HG03432 (cell line): Measurements from ENCODE around the gene PFKFB4.

Experiments used
- ATAC-seq: cut with Tn5 transposase; IDR thresholded peaks from one replicate; pipeline ENCODE4 v1.9.1; 2021; ENCODE audit warnings: mild to moderate bottlenecking, moderate library complexity; ENCODE audit not compliant: unreplicated experiment

Gene PFKFB4

DNA sequence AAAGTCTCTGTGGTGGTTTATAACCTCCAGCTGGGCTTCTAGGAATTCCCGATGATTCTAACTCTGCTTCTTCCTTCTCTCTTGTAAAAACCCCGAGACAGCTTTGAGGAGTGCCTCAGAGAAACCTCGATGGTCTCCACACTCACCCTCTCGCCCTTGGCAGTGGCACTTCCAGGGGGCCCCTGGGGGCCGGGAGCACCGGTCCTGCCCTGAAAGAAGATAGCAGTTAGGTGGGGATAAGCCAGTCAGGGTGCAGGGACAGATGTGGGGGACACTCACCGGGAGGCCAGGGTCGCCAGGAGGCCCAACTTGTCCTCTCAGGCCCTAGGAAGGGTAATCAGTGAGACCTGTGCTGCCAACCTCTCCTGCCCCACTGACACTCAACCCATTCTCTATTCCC is 28.8 kb upstream of the PFKFB4 start:
- ATAC-seq, result no peak

DNA sequence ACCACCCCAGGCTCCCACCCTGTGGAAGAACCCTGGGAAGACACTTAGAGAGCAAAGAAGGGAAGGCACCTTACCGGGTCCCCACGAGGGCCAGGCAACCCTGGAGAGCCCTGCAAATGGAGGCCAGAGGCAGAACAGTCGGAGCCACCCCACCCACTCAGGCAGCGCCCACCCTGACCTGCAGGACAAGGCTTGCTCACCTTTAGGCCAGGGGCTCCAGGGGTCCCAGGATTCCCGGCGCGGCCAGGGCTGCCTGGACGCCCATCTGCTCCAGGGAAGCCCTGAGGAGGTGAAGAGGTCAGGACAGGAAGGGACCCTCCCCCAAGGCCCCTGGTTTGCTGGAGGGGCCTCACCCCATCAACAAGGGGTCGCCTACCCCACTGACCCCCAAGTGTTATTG is 28.2 kb upstream of the PFKFB4 start:
- ATAC-seq, result no peak

DNA sequence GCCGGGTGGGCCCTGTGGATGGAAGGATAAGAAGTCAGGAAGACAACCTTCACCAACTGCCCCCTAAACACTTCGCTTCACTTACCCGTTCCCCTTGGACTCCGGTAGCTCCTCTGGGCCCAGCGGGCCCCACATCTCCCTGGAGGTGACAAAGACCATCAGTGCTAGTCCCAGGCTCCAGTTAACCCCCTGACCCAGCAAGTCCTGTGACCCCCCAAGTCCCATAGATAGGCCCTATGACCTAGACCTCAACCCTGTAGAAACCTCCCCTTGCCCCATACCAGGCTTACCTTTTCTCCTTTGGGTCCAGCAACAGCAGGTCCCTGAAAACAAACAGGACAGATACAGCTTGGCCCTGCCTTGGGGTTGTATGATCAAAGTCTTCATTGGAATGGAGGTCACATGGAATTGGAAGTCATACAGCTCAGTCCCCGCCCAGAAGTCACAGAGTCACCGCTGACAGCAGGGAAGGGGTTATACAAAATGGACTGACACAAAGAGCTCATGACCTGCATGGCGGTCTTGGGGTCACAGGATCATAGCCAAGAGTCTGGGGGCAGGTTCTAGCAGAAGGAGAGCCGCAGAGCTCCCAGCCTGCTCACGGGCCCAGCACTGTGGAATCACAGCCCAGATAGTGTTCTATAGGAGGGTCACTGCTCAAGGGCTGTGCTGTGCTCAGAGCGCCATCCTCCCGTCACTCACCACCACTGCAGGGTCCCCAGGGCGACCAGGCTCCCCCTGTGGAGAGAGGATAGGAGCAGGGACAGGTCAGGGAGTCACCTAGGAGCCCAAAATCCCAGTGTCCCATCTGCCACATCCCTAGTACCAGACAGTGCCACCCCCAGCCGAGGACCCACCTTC is 25.2 kb upstream of the PFKFB4 start:
- no peak for ATAC-seq

DNA sequence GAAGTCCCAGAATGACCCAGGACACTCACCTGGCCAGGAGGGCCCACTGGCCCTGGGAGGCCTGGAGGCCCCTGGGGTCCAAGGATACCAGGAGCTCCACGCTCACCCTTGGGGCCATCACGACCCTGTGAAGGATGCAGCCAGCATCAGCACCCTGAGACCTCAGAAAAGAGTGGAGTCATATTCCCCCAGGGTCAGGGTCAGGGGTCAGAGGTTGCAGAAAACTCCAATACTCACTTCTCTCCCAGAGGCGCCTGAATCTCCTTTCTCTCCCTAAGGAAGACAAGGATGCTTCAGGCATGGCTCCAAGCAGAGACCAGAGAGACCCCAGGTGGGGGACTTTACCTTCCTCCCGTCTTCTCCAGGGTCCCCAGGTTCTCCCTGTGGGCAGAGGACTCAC is 20.0 kb upstream of the PFKFB4 start:
- ATAC-seq, result no peak

DNA sequence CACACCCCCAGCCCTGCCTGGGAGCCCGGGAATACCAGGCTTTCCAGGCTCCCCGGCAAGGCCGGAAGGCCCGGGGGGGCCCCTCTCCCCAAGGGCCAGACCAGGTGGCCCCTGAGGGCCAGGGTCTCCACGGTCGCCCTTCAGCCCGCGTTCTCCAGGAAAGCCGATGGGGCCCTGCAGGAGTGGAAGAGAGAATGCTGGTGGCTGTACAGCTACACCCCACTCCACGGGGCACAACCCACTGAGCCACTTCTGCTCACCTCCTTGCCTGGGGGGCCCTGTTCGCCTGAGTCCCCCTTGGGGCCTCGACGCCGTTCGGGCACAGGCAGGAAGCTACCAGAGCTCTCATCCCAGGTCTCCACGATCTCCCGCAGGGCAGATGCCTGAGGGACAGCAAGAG is 18.8 kb upstream of the PFKFB4 start:
- ATAC-seq, result no peak

DNA sequence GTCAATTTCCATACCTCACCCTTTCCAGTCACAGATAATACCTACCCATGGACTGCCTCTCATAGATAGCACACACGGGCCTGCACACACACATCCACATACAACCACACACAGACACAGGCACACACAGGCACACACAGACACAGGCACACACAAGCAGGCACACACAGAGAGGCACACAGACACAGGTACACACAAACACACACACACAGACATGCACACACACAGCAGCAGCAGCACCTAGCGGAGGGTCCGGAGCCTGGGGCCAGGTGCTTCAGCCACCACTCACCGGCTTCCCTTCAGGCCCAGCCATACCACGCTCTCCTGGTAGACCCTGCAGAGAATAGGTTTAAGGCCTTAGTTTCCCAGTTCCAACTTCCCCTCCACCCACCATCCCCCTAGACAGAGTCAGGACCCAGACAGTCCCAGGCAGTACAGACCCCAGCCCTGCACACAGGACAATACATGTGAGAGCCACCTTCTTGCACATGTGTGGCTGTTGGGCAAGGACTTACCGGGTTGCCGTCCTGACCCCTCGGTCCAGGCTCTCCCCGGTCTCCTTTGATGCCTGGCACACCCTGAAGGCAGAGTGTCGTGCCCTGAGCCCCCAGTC is 17.5 kb upstream of the PFKFB4 start:
- ATAC-seq, result no peak

DNA sequence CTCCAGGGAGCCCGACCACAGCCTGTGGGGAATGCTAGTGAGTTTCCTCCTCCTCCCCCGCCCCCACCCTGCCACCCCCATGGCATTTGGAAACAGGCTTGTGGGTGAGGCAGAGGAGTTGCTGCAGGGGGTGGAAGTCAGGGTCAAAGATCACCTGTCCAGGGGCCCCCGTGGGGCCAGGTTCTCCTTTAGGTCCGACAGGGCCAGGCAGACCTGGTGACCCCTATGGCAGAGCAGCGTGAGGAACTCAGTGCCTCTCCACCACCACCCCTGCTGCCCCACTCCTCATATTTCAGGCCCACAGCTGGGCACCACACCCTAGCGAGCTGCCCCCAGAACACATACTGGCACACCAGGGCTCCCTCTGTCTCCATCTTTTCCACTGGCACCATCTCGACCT is 15.9 kb upstream of the PFKFB4 start:
- ATAC-seq, result no peak

DNA sequence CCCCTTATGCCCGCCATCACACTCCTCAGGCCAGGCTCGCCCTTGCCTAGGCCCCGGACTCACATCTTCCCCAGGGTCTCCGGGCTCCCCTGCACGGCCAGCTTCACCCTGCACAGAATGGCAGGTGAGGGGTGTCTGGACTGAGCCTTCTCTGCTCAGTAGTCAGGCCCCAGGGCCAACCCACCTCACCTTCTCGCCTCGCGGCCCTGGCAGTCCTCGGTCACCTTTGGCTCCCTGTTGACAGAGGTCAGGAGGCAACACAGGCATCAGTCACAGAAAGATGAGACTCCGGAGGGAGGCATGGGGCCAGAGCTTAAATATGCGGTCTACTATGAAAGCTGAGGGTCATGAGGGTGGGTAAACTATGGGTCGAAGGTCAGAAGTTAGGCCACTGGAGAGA is 15.3 kb upstream of the PFKFB4 start:
- ATAC-seq, result no peak

DNA sequence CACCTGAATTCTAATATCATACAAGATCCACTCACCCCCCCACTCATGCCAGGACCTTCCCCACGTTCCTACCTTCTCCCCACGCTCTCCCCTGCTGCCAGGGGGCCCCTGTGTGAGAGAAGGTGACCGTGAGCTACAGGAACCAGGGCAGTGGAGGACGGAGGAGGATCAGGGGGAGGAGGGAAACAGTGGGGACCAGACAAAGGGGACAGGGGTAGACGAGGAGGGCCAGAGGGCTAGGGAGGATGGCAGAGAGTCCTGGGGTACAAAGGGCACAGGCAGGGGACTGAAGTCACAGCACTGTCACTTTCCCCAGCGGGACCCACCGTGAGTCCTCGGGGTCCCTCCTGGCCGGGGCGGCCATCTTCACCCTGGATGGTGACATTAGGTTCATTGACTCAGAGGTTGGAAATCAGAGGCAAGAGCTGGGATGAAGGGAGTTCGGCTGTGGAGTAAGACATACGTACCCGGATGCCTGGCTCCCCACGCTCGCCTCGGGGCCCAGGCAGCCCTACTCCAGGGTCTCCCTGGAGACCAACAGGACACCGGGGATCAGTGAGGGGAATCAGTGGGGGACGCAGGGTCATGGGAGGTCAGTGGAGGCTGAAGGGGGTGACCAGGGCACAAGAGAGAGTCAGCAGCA is 13.3 kb upstream of the PFKFB4 start:
- ATAC-seq, result no peak

DNA sequence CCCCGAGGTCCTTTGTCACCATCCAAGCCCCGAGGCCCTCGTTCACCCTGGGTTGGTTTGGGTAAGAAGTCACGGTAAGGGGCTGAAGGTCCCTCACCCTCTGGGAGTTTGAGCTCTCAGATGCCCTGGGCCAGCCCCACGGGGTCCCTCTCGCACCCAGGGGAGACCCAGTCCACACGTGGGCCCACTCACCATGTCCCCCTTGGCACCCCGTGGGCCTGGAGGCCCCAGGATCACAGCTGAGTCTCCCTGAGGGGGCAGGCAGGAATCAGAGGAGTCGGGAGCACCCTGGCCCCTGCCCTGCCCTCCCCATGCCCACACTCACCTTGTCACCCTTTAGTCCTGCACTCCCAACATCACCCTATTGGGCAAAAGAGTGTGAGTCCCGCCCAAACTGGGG is 12.8 kb upstream of the PFKFB4 start:
- ATAC-seq, result no peak

DNA sequence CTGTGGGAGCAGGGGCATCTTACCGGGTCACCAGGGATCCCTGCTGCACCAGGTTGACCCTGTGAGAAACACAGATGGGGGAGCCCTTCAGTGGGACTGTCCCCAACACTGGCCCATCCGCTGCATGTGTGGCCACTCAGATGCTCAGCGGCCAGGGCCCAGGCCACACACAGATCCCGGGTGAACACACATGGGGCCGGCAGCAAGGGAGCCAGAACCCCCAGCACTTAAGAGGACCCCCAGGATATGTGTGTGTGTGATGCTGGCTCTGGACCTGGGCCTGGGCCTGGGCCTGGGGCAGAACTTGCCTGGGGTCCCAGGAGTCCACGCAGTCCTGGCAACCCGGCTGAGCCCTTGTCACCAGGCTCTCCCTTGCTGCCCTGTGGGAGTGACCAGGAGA is 11.9 kb upstream of the PFKFB4 start:
- no peak for ATAC-seq

DNA sequence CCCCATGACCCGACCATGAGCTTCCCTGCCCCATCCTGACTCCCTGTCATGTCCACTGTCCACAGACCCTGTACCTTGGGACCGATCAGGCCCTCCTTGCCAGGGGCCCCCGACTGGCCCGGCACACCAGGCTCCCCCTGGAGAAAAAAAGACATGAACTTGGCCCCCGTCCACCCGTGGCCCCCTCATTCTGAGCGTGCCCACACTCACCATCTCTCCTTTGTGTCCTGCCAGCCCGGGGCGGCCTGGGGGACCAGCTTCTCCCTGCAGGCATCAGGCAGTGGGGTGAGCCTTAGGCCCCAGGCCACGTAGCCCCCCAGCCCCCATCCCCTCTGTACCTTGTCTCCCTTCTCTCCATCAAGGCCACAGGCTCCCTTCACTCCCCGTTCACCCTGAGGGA is 10.9 kb upstream of the PFKFB4 start:
- no peak for ATAC-seq

DNA sequence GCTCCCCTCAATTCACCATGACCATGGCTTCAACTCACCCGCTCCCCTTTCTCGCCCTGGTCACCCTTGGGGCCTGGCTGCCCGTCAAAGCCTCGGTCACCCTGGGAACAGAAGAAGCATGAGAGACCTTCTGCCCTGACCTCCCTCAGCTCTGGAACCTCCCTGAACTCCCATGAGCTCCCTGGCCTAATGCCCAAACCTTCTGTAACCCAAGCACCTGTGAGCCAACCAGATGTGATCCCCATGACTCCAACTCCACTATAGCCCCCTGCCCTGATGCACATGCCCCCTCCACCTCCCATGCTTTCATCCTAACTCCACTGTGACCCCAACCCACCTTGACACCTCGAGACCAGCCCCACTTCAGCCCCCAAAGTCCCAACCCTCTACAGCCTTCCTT is 10.5 kb upstream of the PFKFB4 start:
- no peak for ATAC-seq

DNA sequence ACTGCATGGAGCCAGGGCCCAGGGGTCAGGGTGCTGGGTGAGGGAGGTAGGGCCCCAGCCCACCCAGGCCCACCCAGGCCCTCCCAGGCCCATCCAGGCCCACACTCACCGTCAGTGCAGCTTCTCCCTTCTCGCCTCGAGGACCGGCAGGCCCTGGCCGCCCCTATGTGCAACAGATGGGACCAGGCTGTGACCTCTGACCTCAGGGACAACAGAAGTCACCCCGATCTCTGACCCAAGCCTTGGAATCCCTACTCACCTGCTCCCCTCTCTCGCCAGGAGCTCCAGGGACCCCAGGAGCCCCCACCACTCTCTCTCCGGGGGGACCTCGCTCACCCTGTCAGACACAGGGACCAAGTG is 9.8 kb upstream of the PFKFB4 start:
- ATAC-seq, result no peak

DNA sequence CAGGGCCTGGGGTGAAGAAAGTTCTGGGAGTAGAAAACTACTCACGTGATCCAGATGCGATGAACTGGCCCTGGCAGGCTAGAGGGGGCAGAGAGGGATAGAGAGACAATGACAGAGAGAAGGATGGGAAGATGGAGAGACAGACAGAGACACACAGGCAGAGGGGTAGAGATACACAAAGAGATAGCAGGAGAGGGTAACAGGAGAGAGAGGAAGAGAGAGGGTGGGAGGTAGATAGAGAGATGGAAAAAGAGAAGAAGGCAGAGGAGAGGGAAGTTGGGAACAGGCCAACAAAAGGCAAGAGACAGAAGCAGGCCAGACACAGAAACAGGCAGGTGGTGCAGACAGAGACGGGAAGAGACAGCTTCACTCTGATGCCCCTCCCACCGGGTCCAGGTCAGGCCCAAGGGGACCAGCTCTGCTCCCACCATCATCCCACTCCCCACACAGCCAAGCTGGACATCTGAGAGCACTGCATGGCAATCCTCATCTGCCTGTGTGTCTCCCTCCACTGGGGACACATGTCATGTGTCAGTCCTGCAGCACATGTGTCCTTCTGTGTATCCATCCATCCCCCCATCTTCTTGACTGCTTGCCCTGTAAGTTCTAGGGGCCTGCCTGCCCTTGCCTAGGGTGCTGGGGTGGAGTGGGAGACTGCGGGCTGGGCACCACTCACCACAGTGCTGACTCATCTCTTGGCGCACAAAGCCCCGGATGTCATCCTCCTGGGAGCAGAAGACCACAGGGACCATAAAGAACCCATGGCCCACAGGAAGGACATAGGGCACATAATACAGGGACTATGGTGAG is 9.2 kb upstream of the PFKFB4 start:
- ATAC-seq, result no peak

DNA sequence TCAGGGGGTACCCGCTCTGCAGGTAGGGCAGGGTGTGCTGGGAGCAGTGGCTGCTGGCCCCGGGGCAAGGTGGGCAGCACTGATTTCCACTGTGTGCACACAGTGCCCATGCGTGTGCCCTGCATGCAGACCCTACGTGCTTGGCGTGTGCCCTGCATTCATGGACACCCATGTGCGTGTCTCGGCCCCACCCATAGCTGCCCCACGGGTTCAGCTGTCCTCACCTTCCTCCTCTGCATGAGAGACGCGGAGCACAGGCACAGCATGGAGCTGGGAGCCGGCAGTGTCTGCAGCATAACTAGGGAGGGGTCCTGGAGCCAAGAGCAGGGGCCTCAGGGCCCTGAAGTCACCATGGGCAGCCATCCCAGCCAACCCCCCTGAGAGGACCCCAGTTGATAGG is 8.6 kb upstream of the PFKFB4 start:
- no peak for ATAC-seq

DNA sequence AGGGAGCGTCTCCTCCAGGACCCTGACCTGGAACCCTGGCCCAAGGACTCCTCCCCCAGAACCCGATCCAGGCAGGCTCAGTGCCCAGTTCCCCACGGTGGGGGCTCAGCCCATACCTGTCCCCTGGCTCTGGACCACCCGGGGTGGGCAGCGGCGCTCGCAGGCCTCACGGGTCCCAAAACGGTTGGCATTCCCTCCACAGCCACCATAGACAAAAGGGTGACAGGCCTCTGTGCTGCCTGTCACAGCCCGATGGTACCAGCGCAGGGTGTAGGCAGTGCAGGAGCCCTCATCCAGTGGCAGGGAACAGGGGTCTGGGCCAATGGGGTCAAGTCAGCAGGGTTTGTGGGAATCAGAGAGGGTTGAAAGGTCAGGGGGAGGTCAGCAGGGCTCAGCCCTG is 8.1 kb upstream of the PFKFB4 start:
- ATAC-seq, result no peak

DNA sequence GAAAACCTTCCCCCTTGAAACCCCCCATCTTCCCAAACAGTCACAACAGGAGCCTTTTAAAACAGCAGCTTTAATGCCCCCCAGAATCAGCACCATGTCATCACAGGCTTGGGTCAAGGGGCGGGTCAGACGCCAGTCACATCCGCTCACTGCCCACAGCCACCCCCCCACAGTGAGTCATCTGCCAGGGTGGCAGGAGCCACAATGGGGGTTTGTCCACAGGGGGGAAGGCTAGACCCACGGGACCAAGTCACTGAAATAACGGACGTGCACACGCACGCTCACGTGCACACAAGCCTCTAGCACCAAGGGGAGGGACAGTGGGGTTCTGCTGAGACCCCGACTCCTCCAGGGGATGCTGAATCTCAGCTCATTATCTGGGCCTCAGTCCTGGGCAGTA is 7.4 kb upstream of the PFKFB4 start:
- ATAC-seq, result no peak

DNA sequence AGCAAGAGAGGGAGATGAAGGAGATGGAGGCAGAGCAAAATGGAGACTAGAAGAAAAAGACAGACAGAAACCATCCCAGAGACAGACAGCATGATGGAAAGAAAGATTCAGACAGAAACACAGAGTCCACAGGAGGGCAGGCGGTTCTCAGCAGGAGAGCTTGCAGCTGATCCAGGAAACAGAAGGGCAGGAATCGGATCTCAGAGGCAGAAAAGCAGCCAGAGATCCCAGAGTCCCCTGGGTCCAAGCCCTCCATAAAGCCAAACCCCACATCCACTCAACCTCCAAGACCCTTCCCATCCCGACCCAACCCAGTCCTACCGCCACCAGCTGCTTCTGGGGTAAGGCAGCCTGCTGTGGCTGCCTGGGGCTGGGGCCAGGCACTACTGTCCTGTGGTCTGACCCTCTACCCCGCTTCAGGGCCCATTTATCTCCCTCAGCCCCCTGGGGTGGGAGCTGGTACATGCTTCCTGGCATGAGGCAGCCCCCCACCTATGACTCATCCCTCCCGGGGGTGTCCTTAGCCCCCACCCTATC is 6.8 kb upstream of the PFKFB4 start, which contains the start of gene UCN2:
Gene UCN2, minus strand, starts transcription at position 400 of the 537 bp plus-strand sequence. CDS start 657 bp downstream, outside the sequence.
- no peak for ATAC-seq

DNA sequence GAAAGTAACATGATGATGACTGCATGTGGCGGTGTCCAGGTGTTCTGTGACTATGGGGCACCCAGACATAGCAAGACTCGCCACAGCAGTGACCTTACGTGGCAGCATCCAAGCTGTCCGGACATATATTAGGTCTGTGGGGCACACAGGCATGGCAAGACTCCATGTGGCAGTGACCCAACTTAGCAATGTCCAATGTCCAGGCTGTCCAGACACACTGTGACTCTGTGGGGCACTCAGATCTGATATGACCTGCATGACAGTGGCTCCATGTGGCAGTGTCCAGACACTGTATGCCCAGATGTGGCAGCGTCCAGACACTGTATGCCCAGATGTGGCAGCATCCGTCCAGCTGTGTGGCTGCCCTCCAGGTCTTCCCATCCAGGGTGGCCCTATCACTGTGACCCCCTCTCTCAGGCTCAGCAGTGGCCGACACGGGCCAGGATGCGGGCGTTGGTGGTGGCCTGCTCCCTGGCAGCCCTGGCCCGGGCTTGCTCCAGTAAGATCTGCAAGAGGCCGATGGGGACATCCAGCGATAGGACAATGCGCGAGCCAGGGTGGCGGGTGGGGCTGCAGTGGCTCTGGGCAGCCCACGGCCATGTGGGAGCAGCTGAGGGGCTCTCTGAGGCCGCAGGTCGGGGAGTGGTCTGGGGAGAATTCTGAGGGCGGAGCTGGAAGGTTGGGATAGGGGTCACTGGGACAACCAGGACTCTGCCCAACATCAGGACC is 5.9 kb upstream of the PFKFB4 start:
- no peak for ATAC-seq
